ENCODE data around the gene VWF.

GRCh38 chr12:5947006-5947405, 177.5 kb downstream of the VWF start:
- no peak for TF ChIP-seq POLR2AphosphoS5 (IDR thresholded peaks at IDR 0.05; ENCODE audit: borderline replicate concordance, low read depth, low read length)
- TF ChIP-seq EZH2 (IDR thresholded peaks at IDR 0.05): no peak
